HG03442 (cell line): ENCODE results near the gene CBFB.
"Not testable (repeated sequence)": the region's sequence is repeated elsewhere in the genome, so short reads cannot be mapped to it uniquely, and the experiment has no call there.

Experiments used
- ATAC-seq: cut with Tn5 transposase; IDR thresholded peaks from one replicate; pipeline ENCODE4 v1.9.1; 2021; ENCODE audit warnings: mild to moderate bottlenecking, moderate library complexity; ENCODE audit not compliant: unreplicated experiment

The CBFB gene

DNA sequence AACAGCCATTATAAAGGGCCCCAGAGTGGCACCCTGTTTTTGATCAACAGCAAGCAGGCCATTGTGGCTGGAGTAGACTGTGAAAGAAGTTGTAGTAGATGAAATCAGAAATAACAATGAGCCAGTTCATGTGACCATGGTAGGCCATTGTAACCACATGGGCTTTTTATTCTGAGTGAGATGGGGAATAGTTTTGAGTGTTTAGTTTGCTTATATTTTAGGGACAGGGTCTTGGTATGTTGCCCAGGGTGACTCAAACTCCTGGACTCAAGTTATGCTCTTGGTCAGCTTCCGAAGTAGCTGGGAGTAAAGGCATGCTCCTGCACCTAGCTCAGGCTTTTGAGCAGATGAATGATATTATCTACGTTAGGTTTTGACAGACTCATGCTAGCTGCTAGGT, 12.0 kb downstream of the CBFB start:
- no peak for ATAC-seq

DNA sequence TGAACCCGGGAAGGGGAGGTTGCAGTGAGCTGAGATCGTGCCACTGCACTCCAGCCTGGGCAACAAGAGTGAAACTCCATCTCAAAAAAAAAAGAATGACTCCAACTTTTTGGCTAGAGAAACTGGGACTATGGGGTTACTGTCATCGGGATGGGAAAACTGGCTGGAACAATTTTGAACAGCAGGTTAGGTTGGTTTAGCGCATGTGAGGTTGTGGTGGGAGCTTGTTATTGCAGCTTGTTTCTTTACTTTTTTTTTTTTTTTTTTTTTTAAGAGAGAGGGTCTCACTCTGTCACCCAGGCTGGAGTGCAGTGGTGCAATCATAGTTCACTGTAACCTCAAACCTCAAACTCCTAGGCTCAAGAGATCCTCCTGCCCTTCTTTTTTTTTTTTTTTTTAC, 12.6 kb downstream of the CBFB start:
- ATAC-seq = not testable (repeated sequence)

DNA sequence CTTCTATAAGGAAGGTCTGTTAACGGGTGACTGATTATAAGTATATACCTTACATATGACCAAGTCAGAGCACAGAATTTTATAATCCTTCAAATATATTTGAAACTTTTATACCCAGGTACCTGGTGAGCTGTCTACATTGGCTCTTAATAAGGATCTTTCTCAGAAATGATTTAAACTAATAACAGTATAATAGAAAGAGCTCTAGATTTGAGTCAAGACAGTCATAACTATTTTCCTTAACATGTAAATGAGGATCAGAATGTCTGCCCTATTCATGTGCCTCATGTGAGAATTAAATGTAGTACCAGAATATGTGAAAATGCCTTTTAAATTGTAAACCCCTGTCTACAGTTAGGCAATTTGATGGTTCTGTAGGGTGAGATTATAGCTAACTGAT, 14.5 kb downstream of the CBFB start:
- no peak for ATAC-seq

DNA sequence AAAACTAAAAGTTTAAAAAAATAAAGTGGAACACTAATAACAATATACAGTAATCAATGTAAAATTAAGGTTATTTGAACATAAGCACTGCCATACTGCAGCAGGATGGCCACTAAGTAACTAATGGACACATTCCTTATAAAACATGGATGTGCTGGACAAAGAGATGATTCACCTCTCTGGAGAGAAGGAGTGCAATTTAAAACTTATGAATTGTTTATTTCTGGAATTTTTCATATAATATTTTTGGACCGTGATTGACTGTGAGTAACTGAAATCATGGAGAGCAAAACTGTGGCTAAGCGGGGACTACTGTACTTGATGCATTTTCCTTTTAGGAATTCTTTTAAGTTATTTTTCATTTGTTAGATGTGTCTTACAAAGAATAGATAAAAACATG, 21.8 kb downstream of the CBFB start:
- no peak for ATAC-seq

DNA sequence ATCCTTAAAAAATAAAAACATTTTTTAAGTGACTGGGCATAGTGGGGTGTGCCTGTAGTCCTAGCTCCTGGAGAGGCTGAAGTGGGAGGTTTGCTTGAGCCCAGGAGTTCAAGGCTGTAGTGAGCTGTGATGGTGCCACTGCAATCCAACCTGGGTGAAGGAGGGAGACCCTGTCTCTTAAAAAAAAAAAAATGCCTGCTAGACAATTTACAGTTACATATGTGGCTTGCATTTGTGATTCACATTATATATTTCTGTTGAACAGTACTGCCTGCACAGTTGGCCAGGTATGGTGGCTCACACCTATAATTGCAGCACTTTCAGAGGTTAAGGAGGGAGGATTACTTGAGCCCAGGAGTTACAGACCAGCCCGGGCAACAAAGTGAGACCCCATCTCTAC, 23.4 kb downstream of the CBFB start:
- no peak for ATAC-seq

DNA sequence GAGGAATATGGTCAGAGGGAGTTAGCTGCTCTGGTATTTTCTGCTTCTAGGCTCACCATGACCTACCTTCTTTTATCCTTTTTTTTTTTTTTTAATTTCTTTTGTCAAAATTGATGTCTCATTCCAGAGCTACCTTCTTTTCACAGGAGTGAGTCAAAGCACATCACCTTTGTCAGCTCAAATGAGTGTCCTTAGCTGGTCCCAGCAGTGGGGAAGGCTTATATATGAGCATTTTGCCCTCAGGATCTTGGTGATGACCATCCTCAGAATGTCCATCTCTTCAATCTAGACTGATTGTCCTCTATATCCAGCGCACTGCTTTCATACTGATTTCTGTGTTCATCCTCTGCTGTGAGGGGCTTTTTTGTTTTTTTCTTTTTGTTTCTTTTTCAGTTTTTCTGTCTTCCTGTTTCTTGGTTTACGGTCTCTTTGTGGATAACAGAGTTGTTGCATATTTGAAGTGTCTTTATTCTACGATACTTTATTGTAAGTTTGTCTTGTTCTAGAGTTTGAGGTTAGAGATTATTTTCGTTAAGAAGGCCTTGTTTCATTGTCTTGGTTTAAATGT, 24.9 kb downstream of the CBFB start:
- no peak for ATAC-seq

DNA sequence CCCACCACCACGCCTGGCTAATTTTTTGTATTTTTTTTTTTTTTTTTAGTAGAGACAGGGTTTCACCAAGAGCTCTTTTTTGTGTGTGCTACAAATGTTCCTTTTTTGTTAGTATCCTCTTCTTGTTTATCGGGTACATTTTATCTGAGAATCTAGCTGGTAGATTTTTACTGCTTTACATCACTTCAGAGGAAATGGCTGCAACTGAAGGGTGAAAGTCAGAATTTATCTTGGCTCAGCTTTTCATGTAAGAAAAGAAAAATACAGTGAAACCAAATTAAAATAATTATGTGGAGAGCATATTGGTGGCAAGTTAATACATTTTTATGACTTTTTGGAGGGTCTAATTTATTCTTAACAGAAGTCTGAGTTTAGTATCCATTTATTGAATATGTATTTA, 26.0 kb downstream of the CBFB start:
- ATAC-seq = no peak

DNA sequence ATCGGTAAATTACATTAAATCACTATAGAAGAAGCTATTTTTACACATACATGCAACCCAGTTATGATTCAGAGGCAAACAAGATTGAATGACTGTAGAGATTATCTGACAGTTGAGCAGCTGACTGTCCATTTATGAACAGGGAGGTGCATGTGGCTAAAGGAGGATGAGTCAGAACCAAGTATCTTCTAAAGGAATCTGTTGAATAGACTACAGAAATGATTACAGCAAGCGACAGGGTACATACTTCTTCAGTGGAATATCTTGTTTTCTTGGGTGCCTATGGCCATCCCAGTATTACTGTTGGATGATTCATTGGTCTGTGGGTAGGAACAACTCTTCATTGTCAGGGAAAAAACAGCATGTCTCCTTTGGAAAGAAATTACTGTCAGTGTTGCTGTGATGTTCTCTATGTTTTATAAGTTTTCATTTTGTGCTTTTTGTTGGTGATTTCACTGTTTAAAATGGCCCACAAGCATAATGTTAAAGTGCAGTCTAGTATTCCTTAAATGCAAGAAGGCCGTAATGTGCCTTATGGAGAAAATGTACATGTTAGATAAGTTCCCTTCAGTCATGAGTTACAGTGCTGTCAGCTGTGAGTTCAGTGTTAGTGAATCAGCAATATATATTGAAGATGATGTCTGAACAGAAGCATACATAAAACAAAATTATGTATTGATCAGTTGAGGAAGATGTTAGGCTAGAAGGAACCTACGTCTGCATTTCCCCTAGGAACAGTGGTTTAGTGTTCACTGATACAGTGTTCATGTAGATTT, 27.0 kb downstream of the CBFB start:
- peak; percentile 55 for ATAC-seq

DNA sequence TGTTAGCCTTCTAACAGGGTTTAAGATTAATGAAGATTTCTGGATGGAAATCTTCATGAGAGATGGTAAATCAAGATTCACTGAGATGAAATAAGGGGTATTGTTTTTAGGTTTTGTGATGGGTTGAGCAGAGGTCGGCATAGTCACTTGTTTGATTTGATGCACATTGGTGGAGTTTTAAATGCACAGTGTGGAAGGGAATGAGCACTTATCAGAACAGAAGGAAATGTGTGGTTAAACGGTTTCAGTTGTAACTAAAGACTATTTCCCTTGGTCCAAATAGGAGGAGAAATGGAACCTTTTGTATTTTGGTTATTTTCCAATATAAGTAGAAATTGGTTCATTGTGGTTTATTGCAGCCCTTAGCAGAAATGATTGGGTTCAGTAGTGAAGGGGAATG, 34.1 kb downstream of the CBFB start:
- ATAC-seq = no peak

DNA sequence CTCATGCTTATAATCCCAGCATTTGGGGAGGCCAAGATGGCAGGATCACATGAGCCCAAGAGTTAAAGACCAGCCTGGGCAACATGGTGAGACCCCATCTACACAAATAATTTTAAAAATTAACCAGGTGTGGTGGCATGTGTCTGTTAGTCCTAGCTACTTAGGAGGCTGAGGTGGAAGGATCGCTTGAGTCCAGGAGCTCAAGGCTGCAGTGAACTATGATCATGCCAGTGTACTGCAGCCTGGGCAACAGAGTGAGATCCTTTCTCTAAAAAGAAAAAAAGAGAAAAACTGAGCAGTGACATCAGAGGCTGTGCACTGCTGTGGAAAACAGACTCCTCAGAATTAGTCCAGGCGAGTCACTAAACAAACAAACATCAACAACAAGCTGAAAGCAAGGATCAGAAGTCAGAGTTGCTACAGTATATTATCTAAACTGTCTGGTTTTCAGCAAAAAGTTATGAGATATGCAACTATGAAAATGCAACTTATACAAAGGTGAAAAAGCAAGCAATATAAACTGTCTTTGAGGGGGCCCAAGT, 39.3 kb downstream of the CBFB start:
- ATAC-seq = no peak

DNA sequence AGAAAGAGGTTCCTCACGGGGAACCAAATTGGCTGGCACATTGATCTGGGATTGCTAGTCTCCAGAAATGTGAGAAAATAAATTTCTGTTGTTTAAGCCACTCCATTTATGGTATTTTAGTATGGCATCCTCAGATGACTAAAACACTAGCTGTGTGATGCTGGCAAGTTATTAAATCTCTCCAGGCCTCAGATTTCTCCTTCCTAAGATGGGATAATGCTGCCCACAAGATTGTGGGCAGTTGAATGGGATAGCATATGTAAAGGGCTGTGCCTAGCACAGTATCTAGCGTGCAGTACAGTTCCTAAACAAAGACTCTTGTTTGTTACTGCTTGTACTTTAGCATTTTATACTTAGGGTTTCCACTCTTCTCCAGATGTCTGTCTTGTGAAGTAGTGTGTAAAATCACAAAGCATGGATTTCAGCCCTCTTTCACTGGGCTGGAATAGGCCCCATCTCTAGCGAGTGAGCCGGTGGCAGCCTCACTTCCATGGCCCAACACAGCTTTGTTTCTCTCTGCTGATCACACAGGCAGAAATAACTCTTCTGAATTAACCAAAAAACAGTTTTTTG, 42.6 kb downstream of the CBFB start:
- ATAC-seq = no peak

DNA sequence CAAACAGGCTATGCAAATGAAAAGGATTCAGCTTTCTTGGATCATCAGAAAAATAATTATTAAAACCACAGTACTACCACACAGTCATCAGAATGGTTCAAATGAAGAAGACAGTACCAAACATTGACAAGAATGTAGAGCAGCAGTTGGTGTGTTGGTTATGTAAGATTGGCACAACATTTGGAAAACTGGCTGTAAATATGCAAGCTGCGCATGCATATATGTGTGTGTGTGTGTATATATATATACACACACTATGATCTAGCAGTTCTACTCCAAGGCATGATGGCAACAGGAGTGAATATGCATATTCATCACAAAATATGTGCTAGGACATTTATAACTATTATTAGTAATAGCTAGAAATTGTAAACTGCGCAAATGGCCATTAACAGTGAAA, 46.4 kb downstream of the CBFB start:
- no peak for ATAC-seq

DNA sequence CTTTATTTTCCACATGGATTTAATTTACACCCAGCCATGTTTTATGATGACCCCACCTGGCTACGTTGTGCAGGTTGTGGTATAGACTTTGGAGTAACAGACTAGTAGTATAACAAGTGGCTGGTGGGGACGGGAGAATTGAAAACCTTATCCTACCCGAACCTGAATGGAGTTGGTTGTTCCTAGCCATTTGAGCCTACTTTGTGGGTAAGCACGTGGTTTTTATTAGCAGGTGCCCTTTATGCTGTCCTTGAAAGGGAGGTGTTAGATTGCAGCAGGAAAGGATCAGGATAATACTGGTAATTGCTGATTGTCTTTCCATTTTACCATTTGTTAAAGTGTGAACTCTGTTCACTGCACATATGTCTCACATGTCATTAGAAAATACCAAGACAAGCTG, 48.9 kb downstream of the CBFB start:
- no peak for ATAC-seq

DNA sequence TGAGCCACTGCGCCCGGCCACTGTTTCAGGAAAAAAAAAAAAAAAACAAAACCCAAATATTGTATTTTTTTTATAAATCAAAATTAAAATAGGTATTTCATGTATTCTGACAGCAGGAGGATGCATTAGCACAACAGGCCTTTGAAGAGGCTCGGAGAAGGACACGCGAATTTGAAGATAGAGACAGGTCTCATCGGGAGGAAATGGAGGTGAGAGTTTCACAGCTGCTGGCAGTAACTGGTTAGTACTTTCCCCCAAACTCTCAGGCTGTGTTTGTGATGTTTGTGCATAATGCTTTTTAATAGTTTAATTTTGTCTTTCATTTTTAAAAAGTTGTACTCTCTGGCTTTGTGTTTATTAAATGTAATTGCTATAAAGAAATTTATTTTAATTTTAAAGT, 53.2 kb downstream of the CBFB start:
- no peak for ATAC-seq

DNA sequence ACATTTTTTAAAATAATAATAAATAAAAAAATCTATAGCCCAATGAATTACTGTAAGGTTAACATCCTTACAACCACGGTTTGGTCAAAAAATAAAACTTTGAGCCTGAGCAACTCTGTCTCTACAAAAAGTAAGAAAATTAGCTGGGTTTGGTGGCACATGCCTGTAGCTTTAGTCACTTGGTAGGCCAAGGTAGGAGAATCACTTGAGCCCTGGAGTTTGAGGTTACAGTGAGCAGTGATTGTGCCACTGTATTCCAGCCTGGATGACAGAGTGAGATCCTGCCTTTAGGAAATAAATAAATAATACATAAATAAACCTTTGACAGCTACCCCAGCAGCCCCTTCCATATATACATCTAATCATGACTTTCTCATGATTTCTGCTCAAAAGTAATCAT, 53.9 kb downstream of the CBFB start:
- ATAC-seq = no peak

DNA sequence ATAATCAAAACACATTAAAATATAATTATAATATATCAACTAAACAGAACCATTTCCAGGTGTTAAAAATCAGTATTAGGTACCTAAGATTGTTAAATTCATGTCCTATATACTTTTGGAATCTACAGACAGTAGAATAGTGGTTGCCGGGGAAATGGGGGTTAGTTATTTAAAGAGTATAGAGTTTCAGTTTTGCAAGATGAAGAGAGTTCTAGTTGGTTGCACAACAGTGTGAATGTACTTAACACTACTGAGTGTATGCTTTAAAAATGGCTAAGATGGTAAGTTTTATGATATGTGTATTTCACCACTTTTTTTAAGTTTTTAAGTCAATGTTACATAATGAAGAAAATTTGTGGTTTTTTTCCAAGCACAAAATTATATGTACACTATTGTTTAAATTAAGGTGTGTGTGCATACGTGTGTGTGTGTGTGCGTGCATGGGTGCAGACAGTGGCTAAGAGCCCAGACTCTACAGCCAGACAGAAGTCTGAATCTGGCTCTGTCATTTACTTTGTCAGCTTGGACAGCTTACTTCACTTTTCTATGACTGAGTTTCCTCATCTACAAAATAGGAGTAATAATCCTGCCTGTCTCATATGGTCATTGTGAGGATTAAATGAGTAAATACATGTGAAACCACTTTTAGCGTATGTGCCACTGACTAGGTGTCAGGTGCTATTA, 55.5 kb downstream of the CBFB start:
- peak; percentile 53 for ATAC-seq

DNA sequence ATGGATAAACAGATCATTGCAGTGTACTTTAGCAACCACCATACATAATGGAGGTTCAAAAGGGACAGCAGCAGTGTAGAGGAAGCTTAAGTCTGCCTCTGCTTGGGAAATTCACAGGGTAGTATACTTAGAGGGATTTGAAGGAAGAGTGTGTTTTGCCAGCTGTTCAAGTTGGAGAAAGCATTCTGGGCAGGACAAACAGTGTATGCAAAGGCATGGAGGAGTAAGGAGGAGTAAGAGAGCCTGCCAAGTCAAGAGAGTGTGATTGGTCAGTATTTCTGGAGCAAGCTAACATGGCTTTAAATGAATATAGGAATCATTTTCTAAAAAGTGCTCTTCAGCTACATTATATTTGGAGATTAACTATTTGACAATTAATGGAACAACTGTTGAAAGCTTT, 57.9 kb downstream of the CBFB start:
- ATAC-seq = no peak

DNA sequence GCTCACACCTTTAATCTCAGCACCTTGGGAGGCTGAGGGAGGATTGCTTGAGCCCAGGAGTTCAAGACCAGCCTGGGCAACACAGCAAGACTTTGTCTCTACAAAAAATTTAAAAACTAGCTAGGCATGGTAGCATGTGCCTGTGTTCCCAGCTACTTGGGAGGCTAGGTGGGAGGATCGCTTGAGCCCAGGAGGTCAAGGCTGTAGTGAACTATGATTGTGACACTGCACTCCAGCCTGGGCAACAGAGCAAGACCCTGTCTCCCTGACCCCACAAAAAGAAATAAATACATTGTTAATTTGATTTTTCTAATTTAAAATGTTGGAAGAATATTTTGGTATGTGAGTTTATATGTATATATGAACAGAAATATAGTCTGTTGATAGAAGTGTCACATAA, 58.3 kb downstream of the CBFB start:
- no peak for ATAC-seq

DNA sequence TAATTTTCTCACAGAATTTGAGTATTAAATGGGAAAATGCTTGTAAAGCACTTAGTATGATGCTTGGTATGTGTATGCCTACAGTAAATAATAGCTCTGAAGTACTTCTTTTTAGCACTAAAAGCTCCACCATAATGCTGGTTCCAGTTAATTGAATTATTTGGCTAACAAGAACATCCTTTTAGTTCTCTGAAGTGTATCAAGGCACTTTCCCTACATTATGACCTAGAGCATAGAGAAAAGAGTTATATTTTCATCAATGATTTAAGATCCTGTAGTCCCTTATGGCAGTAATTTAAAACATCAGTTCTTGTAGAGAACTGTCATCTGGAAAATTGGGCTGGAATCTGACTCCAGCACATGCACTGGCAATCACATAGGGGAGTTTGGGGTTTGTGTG, 58.9 kb downstream of the CBFB start:
- ATAC-seq = no peak

DNA sequence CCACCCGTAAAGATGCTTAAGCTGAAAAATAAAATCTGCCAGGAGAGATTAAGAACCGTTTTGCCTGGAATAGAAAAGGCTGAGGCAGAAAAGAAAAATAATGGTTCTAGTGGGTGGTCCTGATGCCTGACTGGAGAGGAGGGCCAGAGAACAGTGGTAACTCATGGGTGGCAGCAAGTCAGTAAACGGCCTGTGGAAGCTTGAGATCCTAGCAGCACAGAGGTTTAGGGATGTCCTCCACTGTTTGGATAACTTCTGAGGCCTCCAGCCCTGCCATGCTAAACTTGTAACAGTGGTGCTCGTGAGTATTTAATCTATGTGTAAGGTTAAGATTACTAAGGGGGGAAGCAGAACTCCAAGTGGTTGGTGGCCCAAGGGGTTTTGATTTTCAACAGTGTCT, 59.6 kb downstream of the CBFB start:
- ATAC-seq = no peak

DNA sequence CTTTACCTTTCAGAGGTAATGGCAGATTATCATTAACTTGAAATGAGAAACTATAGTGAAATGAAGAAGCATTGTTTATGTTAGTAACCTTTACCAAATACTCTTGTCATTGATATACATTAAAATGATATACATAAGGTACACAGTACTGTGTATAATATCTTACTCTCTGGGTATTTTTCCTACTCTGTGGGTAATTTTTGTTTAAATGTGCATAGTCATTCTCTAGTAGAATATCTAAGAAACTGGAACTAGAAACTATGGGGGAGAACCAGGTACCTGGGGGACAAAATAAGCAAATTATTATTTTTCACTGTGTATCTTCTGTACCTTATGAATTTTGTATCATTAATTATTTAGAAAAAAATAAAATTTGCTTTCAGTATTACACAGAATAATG, 60.2 kb downstream of the CBFB start:
- ATAC-seq = no peak
